GM19025 (cell line): Measurements from ENCODE around the gene COL4A5.
"Not testable (repeated sequence)": the region's sequence is repeated elsewhere in the genome, so short reads cannot be mapped to it uniquely, and the experiment has no call there.

ENCODE experiments used
- ATAC-seq: cut with Tn5 transposase; IDR thresholded peaks from one replicate; pipeline ENCODE4 v1.9.1; 2021; ENCODE audit warnings: mild to moderate bottlenecking, low read depth, moderate library complexity; ENCODE audit not compliant: unreplicated experiment

COL4A5 gene

DNA sequence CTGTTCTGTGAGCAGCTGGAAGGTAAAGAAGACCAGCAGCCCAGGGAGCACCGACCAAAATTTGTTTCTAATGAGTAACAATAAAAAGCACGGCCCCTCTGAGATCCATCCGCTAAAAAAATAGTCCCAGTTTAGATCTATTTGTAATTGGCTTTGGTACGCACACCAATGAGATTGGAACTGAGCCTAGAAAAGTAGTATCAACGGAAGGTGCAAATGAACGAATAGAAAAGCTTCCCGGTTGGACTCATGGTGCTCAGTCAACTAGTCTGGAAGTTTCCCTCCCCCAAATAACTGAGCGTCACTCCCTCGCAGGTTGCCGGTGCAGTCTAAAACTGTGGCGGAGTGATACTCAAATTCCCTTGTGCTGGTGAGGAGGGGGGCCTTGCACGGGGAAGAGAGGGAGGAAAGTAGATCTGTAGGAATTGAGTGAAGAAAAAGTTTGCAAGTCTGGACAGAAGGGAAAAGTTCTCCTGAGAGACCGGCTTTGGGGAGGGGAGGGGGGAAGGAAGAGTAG, at the start of gene COL4A5:
Gene COL4A5 (plus strand): TSS at position 413 of the 517 bp plus-strand sequence. CDS start 288 bp downstream, outside the sequence.
- ATAC-seq = no peak

DNA sequence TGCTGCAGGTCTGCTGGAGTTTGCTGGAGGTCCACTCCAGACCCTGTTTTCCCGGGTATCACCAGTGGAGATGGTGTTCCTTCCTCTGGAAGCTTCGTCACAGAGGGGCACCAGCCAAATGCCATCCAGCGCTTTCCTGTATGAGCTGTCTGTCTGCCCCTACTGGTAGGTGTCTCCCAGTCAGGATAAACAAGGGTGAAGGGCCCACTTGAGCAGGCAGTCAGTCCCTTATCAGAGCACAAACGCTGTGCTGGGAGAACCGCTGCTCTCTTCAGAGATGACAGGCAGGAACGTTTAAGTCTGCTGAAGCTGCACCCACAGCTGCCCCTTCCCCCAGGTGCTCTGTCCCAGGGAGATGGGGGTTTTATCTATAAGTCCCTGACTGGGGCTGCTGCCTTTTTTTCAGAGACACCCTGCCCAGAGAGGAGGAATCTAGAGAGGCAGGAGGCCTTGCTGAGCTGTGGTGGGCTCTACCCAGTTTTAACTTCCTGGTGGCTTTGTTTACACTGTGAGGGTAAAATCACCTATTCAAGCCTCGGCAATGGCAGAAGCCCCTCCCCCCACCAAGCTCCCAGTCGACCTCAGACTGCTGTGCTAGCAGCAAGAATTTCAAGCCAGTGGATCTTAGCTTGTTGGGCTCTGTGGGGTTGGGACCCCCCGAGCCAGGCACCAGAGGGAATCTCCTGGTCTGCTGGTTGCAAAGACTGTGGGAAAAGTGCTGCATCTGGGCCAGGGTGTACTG, 48.5 kb upstream of the COL4A5 start:
- not testable (repeated sequence) for ATAC-seq

DNA sequence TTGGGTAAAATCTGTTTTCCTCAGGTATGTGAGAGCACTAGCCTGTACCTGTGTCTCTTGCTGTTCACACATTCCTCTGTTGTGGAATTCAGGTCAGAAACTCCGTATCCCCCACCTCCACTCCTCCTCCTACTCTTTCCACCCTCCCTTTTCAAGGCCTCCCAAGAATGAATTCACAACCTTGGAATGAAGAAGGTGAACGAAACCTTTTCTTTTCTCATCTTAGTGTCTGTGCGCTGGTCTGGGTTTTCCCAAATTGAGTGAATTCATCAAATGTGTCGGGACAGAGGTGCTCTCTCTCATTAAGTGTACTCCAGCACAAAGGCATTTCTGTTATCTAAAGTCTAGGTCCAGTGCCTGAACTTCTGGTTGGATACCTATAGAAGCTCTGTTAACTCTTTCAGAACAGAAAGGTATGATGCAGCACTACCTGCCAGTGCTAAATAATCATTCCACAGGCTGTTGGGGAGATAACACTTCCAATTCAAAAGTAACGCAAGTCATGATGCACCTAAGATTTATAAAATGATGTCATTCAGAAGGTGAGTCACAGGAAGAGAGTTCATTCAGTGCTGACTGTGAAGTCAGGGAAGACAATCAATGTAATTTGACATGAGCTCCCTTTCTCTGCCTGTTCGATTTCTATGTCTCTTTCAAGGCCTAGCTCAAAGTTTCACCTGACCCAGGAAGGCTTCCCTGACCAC, 43.3 kb upstream of the COL4A5 start:
- ATAC-seq = no peak

DNA sequence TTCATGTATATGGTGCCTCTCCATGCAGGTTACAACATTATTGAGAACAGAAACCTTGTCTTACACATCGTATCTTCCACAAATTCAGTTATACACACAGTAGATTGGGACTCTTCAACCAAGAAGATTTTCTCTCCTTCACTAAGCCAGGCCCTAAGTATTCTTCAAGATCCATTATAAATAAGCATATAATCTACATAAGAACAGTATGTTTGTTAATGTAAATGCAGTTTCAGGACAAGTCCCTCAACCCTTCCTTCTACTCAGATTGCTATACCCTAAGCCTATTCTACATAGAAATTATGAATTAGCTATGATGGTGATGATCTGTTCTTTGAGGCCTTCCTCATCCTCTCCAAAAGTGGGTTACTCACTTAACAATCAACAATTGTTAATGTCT, 42.7 kb upstream of the COL4A5 start:
- ATAC-seq = no peak

DNA sequence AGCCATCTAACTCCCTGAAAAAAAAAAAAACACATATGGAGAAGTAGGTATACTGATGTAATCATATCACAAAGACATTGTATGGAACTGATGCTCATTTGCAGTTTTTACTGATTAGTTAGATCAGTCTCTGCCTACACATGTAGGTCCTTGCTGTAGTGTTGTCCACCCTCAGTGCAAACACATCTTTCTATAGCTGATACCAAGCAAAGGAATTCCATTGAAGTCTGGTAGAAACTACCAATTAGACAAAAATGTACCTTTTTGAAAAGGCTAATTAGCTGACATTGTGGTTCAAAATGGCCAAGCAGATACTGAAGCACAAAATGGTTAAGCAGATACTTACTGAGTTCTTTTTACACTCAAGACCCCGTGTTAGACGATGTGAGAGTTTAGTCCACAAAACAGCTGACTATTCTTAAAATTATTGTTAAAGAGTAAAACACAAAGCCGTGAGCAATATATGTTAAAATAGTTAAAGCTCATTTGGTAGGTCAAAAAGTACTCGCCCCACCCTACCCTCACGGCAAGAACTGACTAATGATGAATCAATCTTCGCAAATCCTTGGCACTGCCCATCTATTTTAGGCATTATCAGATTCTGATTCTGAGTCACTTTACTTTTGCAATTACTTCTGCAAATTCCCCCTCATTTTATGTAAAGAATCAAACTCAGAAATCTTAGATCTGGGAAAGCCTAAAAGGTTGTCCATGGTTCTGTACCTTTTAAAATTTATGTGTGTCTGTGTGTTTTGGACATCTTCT, 41.8 kb upstream of the COL4A5 start:
- ATAC-seq = no peak

DNA sequence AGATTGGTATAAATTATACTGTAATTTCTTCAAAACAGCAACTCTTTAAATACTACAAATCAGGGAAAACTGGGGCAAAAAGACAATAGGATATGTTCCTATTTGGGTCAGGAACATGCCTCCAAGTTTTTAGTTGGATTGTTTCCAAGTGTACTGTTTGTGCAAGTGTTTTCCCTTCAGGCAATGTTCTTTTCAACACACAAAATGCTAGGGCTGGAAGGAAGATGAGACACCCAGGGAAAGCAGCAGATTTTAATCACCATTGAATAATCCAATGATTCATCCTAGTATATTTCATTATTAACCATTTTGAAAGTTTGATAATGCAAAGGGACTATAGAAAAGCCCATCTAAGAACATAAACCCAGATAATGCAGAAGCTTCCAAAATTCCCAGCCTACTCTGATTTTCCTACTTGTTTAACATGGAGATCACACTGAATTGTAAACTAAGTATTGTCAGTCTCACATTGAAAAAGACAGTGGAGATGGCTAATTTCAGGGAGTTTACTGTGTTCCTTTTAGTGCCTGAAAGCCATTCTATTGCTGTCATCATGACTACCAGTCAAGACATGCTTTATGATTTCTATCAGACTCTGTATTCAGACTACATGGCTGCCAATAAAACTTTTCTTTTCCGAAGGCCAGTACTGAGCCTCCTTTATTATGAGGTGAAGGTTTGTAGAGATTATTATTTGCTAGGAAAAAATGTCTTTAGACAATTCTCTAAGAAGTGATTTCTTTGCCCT, 40.0 kb upstream of the COL4A5 start:
- no peak for ATAC-seq

DNA sequence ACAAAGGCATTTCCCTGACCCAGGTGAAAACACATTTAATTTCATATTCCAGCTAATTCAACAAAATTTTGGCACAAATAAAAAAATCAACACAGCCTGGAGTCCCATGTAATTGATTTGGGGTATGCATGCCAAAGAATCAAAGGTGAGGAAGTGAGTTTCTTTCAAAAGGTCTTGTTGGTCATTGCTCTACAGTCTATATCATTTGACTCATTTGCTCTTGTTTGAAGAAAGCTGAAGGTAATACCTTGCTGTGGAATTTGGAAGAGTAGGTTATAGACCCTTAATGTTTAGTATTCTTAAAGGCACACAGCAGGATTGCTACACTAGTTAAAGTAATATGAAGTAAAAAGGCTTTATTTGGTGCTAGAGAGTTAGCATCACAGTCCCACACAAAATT, 26.9 kb upstream of the COL4A5 start:
- ATAC-seq = no peak

DNA sequence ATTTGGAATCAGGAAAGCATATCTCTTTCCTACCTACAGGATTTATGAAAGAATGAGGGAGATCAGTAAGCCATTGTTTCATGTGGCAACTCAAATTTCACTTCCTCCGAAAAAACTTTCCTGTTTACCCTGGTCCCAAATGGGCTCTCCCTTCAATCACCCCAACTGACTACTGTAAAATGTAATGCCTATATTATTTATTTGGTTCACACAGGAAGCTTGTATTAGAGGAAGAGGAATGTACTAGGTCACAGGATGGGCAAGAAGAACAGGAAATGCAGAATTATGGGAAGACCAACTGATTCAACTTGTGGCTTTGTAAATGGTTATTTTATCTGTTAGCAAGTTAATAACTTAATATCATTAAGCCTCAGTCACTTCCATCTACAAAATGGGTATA, 24.5 kb upstream of the COL4A5 start:
- no peak for ATAC-seq

DNA sequence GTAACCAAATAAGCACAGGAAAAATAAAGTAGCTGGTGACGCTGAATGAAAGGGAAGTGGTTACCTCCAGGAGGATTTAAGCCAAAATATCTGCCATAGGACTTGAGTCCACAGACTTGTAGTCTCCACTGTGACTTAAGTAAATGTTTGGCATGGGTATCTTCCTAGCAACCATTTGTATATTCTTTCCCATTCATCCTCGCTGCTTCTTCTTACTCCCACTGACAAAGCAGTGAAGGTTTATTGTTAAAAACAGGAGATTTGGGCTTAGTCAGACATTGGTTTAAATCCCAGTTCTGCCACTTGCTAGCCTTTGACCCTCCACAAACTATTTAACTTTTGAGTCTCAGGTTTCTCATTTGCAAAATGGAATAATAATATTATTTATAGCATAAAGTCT, 23.7 kb upstream of the COL4A5 start:
- ATAC-seq = no peak

DNA sequence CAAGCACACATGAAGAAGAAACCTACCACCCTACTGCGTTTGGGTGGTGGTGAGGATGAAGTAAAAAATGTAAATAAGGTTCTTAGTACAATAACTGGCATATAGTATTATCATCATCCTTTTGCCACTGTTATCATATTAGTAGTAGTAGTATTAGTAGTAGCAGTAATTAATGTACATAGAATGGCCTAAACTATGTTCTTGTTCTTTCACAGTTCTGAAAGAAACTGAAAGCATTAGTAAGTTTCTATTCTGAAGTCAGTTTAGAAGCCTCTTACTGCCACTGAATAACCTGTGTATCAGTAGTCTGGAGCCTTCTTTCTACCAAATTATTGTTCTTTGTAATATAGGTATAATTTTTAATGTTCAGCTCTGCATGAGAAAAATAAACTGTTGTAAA, 22.4 kb upstream of the COL4A5 start:
- no peak for ATAC-seq

DNA sequence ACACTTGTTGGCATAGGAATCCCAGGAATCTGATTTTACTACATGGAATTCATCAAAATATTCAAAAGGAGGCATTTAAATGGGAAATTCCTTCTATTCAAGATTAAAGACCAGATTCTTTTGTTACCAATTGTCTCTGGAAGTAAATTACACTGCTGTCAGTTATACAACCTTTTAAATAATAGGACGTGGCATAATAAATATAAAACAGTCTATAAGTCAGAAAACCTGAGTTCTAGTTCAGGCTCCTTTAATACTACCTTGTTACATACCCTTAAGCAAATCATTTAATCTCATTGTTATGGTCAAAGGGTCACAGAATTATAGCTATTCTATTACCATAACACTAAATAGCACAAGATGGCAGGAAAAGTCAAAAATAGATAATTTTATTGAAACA, 20.2 kb upstream of the COL4A5 start:
- no peak for ATAC-seq

DNA sequence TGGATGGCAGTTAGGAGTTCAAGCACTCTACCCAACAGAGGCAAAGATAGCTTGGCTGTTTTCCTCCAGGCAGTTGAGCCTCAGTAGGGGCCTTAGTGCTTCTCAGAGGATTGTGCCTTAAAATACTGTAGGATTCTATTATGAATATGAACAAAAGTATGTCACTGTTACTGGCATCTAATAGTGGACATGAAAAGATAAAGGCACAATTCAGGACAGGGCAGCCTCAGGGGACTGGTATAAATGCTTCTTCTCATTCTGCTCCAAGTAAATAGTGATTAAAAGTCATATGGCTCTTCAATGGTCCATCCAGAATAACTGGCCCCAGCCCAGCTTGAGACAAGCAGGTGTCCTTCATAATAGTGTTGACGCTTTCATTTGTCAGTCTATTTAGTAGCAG, 19.2 kb upstream of the COL4A5 start:
- no peak for ATAC-seq

DNA sequence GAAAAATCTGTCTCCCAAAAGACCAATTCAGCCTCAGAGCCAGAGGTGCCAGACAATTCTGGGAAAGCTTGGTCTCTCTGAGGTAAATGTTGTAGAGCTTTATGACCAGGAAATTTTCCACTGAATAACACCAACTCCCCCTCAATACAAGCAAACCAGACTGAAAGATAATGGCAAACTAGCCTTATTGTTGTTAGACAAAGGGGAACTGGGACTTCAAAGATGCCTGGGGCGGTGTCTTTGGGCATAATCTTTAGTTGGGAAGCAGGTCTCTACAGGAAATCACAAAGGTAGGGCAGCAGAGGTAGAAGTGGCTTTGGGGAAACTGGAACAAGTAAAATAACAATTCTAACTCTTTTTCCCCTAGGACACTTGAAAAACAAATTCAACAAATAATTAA, 13.4 kb upstream of the COL4A5 start:
- no peak for ATAC-seq

DNA sequence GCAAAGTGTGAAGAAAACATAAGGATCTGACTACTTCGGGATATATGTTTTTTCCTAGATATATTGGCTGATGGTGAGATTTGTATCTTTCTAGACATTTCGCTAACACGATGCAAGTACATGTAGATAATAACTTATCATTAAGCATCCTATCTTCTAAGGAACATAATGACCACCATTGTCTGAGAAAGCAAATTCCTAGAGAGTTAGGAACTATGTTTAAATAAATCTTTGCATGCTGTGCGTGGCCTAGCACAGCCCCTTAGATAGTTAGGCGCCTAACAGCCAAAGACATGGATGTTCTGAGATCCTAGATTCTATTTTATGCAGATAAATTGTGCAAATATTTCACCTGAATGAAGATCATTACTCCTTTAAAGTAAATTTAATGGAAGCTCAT, 4.4 kb upstream of the COL4A5 start:
- no peak for ATAC-seq

DNA sequence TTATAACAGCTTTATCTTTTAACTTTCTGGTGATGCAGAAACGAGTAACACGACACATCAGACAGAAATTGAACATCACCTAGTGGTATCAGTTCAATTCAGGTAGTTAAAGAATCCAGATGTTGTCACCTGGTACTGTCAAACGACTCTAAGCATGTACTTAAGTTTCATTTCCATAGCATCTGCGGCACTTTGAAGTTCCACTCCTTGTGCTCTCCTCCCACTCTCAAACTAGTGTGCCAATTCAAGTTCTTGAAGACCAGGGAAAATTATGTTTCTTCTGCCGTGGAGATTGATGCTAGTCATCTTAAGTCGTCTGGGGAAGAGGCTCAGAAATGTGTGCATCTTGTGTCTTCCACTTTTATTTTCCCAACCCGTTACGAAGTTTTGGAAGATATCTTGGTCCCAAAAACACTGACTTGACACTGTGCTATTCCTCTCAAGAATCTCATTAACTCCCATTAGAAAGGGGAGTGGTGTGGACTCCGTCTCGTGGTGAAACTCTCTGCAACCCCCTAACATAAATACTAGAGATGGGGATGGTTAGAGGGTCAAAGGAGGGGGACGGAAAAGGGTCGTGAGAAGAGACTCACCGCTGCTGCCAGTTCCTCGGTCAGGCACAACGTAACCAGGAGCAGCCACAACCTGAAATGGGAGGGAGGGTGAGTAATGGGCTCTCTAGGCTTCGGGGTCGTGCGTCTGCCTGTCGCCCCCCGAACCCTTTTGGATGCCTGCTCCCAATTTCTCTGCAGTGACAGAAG, 2.1 kb upstream of the COL4A5 start:
- no peak for ATAC-seq

DNA sequence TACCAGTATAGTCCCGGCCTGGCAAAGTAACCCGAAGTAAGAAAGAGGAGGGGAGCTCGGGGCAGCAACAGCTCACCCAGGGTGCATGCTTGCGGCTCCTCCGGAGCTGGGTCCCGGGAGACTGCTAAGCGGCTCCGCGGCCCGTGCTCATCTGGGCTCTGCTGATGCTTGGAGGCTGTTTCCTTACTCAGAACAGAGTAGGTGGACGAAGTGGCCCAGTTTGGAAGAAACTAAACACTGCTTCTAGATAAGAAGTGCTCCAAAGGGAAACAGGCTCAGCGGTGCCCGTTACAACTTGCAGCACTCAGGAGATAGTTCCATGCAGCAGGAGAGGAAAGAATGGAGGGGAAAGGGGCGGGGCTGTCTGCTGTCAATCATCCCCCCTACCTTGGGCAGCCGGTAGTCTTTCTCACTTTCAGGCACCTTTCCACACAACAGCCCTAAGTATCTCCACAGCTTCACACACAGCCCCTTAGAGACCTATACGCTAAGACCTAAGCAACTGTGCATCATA, 1.5 kb upstream of the COL4A5 start, which contains the start of gene COL4A6:
Gene COL4A6 (minus strand): TSS at position 313 of the 514 bp plus-strand sequence. CDS start 226 bp downstream, at position 87.
- ATAC-seq = no peak

DNA sequence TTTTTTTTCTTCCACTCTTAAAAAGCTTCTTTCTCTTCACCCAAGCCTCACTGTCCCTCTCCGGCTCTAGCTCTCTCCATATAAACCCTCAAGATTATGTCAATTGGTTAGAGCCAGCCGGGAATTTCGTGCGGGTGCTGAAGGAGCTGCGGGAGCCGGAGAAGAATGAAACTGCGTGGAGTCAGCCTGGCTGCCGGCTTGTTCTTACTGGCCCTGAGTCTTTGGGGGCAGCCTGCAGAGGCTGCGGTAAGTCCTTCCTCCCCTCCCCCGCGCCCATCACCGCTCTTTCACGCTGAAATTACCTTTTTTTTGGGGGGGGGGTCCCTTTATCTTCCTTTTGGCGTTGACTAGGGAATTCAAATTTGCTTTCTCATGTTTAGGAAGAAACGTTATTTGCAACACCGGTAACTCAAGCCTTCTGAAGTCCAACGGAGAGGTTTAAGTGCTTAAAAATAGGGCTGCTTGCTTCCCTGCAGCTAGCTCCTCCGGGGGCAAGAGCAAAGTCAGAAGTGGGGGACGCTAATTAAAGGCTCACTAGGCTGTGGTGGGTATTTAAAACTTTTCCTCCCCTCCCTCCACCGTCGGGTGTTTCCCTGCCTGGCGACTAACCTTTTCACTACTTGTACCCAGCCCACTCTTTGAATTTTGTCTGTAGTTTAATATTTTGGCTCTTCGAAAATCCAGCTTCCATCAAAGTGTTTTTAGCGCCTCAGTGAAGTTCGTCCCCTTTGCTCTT, 491 bp downstream of the COL4A5 start:
- no peak for ATAC-seq

DNA sequence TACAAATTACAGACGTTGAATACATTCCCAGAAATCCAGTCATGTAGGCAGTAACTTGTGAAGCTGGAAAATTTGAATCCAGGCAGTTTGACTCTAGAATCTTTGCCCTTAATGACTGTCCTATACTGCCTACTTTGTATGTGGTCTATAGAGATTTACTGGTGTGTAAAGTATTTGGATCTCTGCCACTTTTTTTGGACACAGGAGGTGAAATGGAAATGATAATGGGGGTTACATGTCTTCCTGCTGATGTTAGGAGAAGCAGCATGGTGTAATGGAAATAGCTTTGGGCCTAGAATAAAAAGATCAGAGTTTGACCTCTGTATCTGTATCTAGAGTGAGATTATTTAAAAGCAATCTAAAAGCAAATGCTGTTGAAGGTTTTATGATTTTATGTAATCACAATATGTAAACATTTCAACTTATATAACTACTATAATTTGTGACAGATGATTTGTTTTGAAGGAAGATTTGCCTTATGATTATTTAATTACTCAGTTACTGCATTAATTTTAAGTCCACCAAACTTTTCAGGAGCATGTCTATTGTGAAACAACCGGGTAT, 3.3 kb downstream of the COL4A5 start:
- ATAC-seq = no peak
